ENCODE results near the gene MRPL24.
A peak's percentile ranks its signal among the peaks of the same experiment; 100 is the strongest.
"Not testable (repeated sequence)": the region's sequence is repeated elsewhere in the genome, so short reads cannot be mapped to it uniquely, and the experiment has no call there.

The MRPL24 gene

GRCh38 chr1:156740741-156741480 lies at the start of gene MRPL24:
Gene MRPL24 (minus strand): TSS chr1:156741088. CDS start chr1:156738704, 2,384 bp downstream.
- peak; percentile 94 to 96 (median 96) for DNase-seq (ENCODE audit: low read depth in 2 of 3, low spot score in 1 of 3)

- DNase-seq (ENCODE audit: low read depth in 2 of 3, low spot score in 1 of 3): no peak
Observed at GRCh38 chr1:156789621-156790318, 48.9 kb upstream of the MRPL24 start.

DNA sequence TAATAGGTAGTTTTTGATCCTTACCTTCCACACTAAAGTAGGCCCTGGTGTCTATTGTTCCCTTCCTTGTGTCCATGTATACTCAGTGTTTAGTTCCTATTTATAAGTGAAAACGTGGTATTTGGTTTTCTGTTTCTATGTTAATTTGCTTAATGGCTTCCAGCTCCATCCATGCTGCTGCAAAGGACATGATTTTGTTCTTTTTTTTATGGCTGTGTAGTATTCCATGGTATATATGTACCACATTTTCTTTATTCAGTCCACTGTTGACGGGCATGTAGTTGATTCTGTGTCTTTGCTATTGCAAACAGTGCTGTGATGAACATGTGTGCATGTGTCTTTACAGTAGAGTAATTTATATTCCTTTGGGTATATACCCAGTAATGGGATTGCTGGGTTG lies 47.2 kb upstream of the MRPL24 start:
- no peak for DNase-seq (ENCODE audit: low read depth in 2 of 3, low spot score in 1 of 3)

GRCh38 chr1:156786640-156787039 lies 45.8 kb upstream of the MRPL24 start:
- DNase-seq (ENCODE audit: low read depth in 2 of 3, low spot score in 1 of 3): no peak

- no peak for DNase-seq (ENCODE audit: low read depth in 2 of 3, low spot score in 1 of 3)
Observed at GRCh38 chr1:156785458-156785857, 44.6 kb upstream of the MRPL24 start.

- DNase-seq (ENCODE audit: low read depth in 2 of 3, low spot score in 1 of 3): no peak
Observed at GRCh38 chr1:156781585-156782186, 40.8 kb upstream of the MRPL24 start.

DNA sequence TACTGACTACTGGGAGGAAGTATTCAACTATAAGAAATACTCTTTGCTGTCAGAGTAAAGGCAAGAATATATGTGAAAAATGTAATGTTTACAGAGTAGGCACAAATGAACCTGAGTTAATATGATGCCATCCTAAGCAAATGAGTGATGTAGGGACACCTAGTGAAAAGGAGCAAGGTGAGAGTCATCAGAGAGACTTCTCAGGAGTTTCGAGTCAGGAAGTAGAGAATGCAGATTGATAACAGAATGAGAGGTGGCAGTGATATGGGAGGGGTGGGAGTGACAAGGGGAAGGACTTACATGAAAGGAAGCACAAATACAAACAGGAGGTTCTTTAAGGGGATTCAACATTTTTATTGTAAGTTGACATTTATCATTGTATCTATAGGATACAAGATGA lies 36.7 kb upstream of the MRPL24 start:
- DNase-seq (ENCODE audit: low read depth in 2 of 3, low spot score in 1 of 3): no peak

- no peak for DNase-seq (ENCODE audit: low read depth in 2 of 3, low spot score in 1 of 3)
Observed at GRCh38 chr1:156776942-156777341, 36.1 kb upstream of the MRPL24 start.

GRCh38 chr1:156775799-156776198 lies 34.9 kb upstream of the MRPL24 start:
- DNase-seq (ENCODE audit: low read depth in 2 of 3, low spot score in 1 of 3): no peak

GRCh38 chr1:156773607-156774006 lies 32.7 kb upstream of the MRPL24 start:
- DNase-seq (ENCODE audit: low read depth in 2 of 3, low spot score in 1 of 3): no peak

- no peak for DNase-seq (ENCODE audit: low read depth in 2 of 3, low spot score in 1 of 3)
Observed at GRCh38 chr1:156772728-156773497, 32.0 kb upstream of the MRPL24 start.

DNA sequence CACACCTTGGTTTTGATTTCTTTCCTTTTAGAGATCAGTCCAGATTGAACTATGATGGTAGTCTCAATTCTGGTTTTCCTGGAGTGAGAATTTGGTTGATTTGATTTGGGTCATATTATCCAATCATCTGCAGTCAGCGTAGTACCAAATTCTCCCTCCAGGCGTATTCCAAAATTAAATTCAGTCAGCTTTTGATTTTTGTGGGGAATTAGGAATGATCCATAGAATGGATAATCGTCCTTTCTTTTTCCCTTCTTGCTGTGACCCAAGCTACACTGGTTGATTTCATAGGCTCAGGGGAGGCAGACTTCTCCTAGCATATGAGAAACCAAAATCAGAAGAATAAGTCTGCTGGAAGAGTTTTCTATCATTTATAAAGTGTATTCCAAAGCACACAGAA lies 31.3 kb upstream of the MRPL24 start:
- DNase-seq (ENCODE audit: low read depth in 2 of 3, low spot score in 1 of 3): no peak

DNA sequence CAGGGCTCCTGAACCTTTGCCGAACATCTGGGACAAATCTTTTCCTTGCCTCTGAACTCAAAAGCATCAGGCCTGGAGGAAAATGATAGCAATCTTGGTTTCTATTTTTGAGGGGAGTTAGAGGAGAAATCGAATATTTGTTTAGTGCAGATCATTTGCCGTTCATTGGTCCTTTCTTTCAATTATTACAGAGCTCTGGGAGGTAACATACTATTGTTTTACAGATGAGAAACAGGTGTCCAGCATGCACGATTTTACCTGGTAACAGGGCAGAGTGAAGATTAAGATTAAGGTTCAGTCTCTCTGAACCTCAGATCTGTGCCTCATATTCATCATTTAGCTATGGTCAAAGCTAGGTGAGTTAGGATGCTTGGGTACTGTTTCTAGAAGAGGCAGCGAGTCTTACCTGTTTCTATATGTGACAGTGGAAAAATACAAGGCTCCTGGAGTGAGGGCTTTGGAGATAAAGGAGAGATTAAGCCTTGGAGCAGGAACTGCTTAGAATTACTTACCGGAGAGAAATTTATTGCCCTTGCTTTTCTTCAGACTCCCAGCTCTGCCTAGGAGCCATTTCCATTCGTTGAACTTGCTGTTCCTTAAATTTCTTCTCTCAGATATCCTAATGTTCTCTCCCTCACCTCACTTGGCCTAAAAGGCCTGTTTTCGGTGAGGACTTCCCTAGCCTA lies 27.9 kb upstream of the MRPL24 start:
- DNase-seq (ENCODE audit: low read depth in 2 of 3, low spot score in 1 of 3): no peak

DNA sequence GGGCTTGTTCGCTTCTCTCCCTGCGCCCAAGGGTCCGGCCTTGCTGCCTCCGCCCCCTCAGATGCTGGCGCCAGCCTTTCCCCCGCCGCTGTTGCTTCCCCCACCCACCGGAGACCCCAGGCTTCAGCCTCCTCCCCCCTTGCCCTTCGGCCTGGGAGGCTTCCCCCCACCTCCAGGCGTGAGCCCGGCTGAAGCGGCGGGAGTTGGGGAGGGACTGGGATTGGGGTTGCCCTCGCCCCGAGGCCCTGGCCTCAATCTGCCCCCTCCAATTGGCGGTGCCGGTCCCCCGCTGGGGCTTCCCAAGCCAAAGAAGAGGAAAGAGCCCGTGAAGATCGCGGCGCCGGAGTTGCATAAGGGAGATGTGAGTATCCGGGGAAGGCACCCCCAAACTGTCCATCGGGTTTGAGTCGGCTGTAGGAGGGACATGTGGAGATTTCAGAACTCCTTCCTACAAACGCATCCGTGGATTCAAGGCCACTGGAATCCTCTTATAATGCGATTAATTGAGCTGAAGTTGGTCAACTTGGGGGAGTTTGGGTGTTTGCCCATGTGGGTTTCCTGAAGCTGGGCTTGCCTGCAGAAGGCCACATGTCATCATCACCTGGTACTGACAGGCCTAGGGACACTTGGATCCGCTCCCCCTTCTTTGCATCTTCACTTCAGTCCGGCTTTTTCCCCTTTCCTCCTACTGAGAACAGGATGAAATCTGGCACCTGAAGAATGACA lies 27.2 kb upstream of the MRPL24 start:
- no peak for DNase-seq (ENCODE audit: low read depth in 2 of 3, low spot score in 1 of 3)

DNA sequence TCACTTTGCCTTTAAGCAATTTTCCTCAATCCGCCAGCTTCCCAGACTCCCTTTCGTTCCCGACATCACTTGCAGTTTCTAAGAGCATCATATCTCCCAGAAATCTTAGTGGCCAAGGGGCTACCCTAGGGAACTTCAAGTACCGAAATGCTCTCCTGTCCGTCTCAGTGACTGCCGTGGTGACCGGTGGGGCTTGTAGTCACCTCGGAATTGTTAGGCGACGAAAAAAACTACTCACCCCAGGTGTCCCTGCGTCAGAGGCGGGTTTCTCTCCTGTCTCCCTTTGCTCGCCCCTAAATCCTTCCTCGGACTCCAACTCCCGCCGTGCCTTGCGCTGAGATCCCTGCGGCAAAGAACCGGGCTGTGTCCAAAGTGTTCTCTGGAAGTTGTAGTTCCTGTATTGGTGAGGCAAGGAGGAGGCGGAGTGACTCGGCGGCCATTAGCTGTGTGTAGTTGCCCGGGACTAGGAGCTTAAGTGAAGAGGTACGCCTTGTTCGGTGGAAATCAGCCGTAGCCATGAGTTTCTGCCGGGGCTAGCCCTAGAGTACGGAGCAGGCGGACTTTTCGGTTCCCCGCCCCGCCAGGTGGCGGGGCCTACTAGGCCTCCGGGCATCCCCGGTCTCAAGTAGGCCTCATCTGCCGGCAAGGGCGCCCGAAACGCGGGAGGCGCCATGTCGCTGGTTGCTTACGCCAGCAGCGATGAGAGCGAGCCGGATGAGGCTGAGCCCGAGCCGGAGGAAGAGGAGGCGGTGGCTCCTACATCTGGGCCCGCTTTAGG lies 26.4 kb upstream of the MRPL24 start, which contains the start of gene PRCC:
TSS of gene PRCC (plus strand) at position 435 of the 778 bp plus-strand sequence. CDS start at position 672, 237 bp downstream.
- peak; percentile 91 to 98 (median 93) for DNase-seq (ENCODE audit: low read depth in 2 of 3, low spot score in 1 of 3)

DNA sequence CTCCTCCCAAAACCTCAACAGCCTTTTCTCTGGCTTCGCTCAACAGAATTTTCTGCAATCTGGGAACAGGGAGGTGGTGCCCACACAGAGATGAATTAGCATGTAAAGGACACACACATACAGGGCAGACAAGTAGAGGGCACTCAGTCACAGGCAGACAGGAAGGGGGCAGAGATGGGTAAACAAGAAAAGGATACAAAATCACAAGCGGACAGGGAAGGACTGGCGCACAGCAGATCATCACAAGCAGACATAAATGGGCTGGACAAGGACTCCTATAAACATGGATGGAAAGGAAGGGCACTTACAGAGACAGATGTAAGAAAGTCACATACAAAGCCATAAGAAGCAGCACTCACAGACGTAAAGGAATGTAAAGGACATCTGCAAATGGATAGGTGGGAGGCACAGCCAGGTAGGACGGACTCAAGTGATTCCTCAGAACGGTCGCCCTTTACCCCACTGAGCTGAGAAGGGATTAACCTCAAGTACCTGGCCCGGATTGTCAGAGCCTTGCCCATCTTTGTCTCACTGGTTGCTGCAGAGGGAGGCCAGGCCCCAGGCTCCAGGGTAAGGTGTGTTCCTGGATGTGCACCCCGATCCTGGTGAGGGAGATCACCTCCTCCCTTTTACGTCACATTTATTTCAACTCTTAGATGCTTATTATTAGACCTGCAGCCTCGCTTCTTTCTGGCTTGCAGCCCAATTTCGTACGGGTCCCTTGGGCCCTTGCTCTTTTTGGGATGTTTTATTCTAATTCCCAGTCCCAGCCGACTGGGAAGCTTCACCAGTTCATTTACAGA lies 25.6 kb upstream of the MRPL24 start:
- DNase-seq (ENCODE audit: low read depth in 2 of 3, low spot score in 1 of 3): no peak

DNA sequence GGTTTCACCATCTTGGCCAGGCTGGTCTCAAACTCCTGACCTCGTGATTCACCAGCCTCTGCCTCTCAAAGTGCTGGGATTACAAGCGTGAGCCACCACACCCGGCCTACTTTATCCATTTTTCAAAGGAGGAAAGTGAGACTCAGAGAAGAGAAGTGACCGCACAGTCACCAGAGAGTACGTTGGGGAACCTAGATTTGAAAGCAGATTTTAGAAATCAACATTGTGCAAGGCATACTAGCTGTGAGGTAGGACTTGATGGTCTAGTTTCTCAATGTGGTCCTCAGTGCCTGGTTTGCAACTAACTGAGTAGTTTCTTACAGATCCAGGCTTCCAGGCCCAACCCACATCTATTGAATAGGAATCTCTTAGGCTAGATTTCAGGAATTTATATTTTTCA lies 24.8 kb upstream of the MRPL24 start:
- no peak for DNase-seq (ENCODE audit: low read depth in 2 of 3, low spot score in 1 of 3)

- DNase-seq (ENCODE audit: low read depth in 2 of 3, low spot score in 1 of 3): not testable (repeated sequence)
Observed at GRCh38 chr1:156765136-156765535, 24.2 kb upstream of the MRPL24 start.

GRCh38 chr1:156760796-156761104 lies 19.9 kb upstream of the MRPL24 start:
- DNase-seq (ENCODE audit: low read depth in 2 of 3, low spot score in 1 of 3): no peak
